Measurements from ENCODE around the gene ADD2.

Gene ADD2

GRCh38 chr2:70670626-70671025, 97.4 kb downstream of the ADD2 start:
- no peak for FAIRE-seq

GRCh38 chr2:70670202-70670601, 97.8 kb downstream of the ADD2 start:
- no peak for FAIRE-seq

- FAIRE-seq = no peak
Measured at GRCh38 chr2:70668911-70669310, 99.1 kb downstream of the ADD2 start.

- no peak for FAIRE-seq
Measured at GRCh38 chr2:70668432-70668831, 99.6 kb downstream of the ADD2 start.

GRCh38 chr2:70664525-70664924, 103.5 kb downstream of the ADD2 start:
- FAIRE-seq = no peak

GRCh38 chr2:70663411-70663810, 104.6 kb downstream of the ADD2 start:
- no peak for FAIRE-seq

- FAIRE-seq = no peak
Measured at GRCh38 chr2:70659551-70659950, 108.4 kb downstream of the ADD2 start.

- no peak for FAIRE-seq
Measured at GRCh38 chr2:70658476-70658875, 109.5 kb downstream of the ADD2 start.

- FAIRE-seq = no peak
Measured at GRCh38 chr2:70657246-70657645, 110.8 kb downstream of the ADD2 start.

GRCh38 chr2:70656421-70657010, 111.5 kb downstream of the ADD2 start:
- FAIRE-seq = no peak

GRCh38 chr2:70655786-70656185, 112.2 kb downstream of the ADD2 start:
- no peak for FAIRE-seq

GRCh38 chr2:70655211-70655610, 112.8 kb downstream of the ADD2 start:
- peak; percentile 36 for FAIRE-seq

- peak; percentile 28 for FAIRE-seq
Measured at GRCh38 chr2:70651727-70652126, 116.3 kb downstream of the ADD2 start.

- FAIRE-seq = no peak
Measured at GRCh38 chr2:70651014-70651413, 117.0 kb downstream of the ADD2 start.

GRCh38 chr2:70648961-70649360, 119.0 kb downstream of the ADD2 start:
- no peak for FAIRE-seq

- FAIRE-seq = peak; percentile 91
Measured at GRCh38 chr2:70647873-70648481, 120.0 kb downstream of the ADD2 start.

- no peak for FAIRE-seq
Measured at GRCh38 chr2:70646420-70646818, 121.6 kb downstream of the ADD2 start.

- no peak for FAIRE-seq
Measured at GRCh38 chr2:70645733-70646419, 122.1 kb downstream of the ADD2 start.

- FAIRE-seq = peak; percentile 29
Measured at GRCh38 chr2:70643715-70644114, 124.3 kb downstream of the ADD2 start.

- no peak for FAIRE-seq
Measured at GRCh38 chr2:70641263-70641784, 126.7 kb downstream of the ADD2 start.

- no peak for FAIRE-seq
Measured at GRCh38 chr2:70639841-70640436, 128.1 kb downstream of the ADD2 start.

- FAIRE-seq = no peak
Measured at GRCh38 chr2:70638561-70638960, 129.4 kb downstream of the ADD2 start.

GRCh38 chr2:70633508-70633907, 134.5 kb downstream of the ADD2 start:
- FAIRE-seq = no peak

GRCh38 chr2:70632966-70633365, 135.0 kb downstream of the ADD2 start:
- FAIRE-seq = no peak

All from TTC549 (cell line).